Measurements from ENCODE around the gene OSBPL8.
A peak's percentile ranks its signal among the peaks of the same experiment; 100 is the strongest.

OSBPL8 gene

DNA sequence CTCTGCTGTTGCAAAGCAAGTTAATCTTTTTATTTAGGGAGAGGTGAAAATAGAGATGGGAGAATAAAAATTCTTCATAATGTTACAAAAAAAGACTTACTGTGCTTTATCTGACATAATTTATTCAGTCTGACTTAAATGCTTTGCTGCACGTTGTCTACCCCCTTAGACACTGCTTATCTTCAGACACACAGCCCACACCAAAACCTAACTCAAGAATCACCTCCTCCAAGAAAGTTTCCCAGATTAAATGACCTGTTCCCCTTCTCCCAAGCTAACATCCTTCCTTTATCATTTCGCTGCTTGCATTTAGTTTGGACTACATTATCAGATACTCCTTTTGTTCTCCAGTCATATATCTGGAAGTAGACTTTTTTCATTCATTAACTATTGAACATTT is 3.8 kb downstream of the OSBPL8 start:
- DNase-seq, result peak; percentile 21

DNA sequence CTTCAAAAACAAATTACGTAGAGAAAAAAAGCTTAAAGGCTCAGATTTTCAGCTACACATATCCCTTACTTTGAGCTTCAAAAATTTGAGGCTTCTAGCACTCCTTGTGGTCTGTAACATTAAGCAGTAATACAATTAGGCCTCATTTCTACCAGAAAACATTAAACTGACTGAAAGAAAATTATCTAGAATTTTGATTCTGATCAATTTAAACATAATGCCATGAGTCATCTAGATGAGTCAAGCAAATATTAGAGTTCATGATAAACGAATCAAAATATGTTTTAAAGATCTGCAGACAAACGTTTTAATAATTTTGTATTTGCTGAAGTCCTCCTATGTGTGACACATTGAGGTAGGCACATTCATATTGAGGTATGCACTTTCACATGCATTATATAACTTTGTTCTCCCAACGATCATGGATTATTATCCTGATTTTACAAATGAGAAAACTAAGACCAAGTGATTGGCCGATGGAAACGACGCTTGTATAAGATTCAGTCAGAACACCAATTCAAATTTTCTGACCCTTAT is 4.3 kb downstream of the OSBPL8 start:
- no peak for DNase-seq

DNA sequence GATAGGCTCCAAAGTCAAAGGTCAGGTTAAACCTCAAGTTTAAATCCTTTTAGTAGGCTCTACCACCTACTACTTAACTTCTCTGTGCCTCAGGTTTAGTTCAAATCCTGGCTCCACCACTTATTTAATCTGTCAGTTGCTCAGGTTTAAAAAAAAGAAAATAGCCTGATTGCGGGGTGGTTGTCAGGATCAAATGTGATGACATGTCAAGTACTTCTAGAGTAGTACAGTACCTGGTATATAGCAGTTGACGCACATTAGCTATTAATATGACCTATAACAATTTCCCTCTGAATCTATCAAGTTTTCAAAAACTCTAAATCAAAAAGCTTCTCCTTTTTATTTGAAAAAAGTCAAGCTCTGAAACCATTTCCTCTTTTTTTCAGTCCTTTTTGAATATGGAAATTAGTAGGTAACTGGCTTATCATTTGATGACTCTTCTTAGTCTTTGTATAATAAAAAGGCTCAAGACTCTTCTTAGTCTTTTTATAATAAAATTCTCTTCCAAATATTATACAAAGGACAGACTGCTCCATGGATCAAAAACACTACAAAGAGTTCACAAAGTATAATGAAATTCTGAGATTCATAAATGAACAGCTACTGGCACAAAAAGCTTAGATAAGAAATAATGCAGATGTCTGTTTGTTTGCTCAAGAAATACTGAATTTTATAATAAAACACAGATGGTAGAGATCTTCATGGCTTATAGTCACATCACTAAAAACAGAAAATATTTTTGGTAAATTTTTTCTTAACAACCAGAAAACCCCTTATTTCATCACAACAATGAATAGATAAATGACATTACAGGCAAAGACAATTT is 5.0 kb downstream of the OSBPL8 start:
- DNase-seq, result peak; percentile 63

DNA sequence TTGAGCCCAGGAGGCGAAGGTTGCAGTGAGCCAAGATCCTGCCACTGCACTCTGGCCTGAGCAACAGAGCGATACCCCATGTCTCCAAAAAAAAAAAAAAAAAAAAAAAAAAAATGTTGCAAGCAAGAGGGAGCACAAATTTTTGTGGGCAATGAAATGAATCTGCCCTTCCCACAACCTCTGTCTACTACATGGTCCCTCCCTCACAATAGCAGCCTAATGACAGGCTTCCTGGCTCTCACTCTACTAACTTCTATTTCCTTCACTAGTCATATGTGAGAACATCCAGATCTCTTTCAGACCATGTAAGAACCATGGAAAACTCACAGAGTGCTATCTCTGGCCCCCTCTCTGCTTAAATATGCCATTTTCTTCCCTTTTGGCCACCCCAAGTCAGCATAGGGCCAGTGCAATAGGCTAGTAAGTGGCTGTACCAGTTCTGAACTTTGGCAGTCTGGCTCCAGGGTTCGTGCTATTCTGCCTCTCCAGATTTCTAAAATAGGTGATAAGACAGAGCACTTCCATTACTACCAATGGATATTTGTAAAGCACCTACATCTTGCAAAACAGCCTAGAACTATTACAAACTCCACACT is 7.1 kb downstream of the OSBPL8 start:
- no peak for DNase-seq

DNA sequence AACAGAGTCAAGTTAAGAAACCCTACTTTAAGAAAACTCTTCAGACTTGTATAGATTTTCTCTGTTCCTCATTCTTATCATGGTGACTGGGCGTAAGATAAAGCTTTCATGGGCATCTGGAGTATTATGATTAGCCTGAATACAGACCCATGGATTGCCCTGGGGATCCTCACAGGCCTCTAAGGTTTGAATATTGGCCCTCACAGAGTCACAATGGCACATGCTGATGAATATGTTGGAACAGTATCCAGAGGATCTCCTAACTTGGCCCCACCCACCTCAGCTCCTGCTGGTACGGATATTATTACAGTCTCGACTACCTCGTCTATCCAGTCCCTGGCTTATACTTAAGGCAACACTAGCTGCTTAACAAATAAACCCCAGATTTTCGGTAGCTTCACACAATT is 8.1 kb downstream of the OSBPL8 start:
- peak; percentile 96 for DNase-seq

DNA sequence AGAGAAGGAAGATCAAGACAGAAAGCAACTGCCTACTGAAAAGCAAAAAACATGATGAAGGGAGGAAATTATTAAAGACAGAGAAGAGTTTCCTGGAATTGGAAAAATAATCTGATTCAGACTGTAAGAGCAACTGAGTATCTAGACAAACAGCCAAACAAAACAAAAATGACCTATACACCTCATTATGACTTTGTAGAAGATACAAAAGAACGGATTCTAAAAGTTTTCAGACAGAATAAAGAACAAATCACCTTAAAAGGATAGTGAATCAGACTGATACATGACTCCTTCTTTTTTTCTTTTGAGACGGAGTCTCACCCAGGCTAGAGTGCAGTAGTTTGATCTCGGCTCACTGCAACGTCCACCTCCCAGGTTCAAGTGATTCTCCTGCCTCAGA is 10.4 kb downstream of the OSBPL8 start:
- DNase-seq, result no peak

DNA sequence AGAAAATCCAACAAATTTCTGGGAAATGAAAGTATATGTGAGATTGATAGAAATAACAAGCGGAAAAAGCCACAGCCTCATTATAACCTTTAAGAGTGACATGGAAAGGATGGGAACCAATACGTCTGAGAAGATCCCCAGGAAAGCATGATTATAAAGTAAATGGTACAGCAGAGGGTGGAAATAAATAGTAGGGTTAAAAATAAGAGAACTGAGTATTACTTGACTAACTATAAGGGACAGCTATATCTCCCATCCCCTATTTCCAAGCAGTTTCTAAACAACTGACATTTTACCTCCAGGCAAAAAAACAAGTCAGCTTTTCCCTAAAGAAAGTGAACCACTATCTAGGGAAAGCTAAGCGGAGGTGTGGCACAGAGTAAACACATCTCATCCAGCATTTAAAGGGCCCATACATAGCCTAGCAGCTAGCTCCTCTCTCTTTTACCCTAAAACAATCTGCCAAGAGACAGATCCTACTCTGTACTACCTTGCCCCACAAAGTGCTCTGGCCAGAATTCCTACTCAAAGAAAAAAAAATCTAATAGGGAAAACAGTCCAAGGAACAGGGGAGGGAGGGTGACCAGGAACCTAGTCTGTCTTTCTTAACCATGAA is 11.2 kb downstream of the OSBPL8 start:
- peak; percentile 35 for DNase-seq

DNA sequence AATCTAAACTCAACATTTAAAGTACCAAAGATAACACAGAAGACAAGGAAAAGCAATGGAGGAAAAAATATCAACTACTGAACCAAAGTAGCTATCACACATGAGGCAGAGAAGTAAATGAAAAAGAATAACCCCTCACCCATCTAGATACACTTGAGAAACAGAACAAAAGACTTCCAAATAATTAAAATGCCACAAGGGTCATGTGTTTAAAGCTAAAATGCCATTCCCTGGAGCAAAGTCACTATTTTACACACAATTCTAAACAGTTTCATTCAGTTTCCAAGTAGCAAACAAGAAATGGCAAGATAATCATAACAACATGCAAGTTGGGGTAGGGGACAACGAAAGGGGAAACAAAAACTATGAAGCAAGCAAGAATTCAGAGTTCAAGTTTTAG is 12.0 kb downstream of the OSBPL8 start:
- no peak for DNase-seq

DNA sequence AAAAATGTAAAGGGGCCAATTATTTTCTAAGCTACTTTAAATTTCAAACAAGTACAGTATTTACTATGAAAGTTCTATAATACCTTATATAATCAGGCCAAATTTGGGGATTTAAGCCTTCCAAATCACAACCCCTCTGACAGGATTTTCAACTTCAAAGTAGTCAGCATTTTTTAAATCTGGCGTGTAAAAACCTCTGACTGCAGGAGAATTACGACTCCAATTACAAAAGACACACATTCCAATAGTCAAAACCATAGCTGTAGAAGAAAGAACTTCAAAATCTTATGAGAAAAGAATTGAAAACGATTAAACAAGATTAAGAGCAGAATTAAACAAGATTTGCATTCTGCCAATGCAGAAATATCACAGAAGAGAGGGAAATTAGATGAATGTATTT is 12.7 kb downstream of the OSBPL8 start:
- DNase-seq, result no peak

DNA sequence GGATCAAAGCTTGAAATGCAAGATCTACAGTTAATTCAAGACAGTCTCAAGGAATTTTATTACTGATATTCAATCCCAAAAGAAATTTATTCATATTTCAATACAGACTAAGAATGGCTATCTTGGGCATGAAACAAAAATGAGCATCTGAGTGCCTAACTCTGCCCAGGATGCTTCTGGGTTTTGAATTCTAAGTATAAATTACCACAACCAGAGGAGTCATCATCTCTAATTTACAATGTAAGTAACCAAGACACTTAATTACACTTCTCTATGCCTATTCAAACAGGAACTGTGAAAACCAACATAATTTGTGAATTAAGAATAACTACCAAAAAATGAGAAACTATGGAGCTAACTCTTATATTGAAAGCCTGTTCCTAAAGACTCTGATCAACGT is 14.1 kb downstream of the OSBPL8 start:
- no peak for DNase-seq

DNA sequence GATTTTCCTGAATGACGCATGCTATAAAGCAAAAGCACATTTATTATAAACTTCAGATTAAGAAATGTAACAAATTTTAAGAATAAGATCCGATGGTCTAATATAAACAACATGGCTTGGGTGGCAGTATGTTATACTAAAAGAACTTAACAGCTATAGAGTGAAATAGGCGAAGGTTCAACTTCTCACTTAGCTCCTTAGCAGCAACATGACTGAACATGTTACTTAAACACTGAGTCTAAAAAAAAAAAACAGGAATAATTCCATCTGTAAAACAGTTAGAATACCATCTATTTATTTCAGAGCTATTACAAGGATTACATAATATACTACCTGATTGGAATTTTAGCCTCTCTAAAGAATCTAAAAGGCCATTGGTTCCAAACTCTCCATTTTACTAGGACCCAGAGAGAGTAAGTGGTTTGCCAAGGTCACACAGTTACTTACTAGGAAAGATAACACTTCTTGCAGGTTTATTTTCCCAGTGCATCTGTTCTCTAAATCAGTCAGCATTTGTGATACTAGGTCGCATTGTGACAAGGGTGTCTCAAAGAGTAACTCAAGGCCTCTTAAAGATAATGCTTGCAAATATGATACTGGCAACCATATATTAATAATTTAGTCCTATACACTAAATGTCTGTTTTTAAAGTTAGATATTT is 14.8 kb downstream of the OSBPL8 start:
- peak; percentile 46 for DNase-seq

DNA sequence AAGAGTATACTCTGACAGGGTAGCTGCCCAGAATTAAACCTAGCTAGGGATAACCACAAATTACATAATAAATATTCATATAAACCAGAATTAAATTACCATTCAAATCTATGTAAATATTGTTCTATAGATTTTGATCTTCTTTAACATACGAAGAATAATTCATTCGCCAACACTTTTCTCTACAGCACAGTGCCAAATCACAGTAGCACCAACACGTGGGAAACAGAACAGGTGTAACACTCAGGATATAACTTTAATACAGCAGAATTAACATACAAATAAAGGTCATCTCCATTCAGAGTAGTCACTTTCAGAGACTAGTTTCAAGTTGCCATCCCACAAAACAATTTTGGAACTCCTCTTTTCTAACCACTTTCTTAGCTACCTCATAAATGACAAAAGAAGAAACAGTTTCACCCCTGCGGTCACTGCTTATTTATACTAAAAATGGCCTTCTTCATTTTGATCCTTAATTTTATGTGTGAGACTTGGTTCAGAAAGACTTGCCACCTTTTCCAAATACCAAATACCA is 15.7 kb downstream of the OSBPL8 start:
- no peak for DNase-seq

DNA sequence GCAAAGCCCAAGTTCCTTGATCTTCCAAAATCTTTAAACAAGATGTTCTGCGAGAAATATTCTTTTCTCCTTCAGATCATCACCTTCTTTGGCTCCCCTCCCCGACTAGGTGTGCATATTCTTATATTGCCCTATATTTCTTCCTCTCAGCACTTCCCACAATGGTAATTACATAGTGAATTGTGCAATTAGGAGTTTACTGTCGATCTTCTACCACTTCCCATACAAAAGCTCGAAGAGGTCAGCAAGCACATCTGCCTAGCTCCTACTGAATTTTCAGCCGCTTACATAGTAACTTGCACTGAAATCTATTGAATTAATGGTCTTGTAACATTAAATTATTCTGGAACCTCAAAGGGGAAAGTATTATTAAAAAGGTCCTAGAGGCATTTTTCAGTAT is 16.7 kb downstream of the OSBPL8 start:
- peak; percentile 55 for DNase-seq

DNA sequence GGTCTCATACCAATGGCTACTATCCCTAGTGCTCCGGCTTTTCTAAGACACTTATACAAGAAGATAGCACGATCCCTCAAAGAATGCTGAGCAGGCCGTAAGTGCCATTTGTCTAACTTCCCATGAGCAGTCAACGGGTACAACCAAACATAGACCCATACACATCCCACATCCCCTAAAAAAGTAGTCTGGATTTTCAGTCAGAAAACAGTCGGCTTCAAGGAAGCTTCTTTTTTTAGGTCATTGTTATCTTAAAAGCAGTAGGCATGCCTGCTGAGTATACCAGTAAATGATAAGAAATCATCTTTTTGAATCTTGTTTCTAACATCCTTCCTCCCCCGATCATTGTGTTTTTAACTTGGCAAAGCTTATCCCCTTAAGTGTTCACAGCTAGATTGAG is 19.8 kb downstream of the OSBPL8 start:
- peak; percentile 51 for DNase-seq

DNA sequence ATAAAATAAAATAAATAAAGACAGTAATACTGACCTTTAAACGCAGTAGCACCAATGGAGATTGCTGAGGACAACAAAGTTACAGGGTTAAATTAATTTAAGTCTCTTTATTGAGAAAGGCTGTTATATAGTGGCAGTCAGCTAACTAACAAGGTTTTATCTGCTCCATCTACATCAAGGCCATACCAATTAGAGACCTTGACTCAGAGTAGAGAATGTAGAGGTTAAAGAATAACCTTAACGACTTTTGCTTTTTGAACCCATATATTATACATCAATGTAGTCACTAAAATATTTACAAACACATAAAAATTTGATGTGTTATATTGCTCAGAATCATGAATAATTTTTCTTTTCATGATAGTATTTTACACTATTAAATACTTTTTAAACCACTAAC is 21.6 kb downstream of the OSBPL8 start:
- no peak for DNase-seq

DNA sequence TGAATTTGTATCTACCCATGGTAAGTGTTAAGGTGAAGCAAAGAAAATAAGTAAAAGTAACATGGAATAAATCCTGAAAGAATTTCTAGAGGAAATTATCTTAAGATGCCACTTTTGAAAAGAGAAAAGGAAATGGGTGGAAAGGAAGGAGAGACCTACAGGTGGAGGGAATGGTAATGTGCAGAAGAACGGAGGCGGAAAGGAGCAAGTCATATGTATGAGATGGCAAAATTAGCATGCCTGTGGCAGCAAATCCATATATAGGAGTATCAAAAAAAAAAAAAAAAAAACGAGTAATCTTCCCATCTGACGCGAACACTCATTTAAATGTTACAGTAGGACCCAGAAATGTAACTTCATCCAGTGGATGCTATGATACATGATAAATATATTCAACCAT is 23.0 kb downstream of the OSBPL8 start:
- no peak for DNase-seq

DNA sequence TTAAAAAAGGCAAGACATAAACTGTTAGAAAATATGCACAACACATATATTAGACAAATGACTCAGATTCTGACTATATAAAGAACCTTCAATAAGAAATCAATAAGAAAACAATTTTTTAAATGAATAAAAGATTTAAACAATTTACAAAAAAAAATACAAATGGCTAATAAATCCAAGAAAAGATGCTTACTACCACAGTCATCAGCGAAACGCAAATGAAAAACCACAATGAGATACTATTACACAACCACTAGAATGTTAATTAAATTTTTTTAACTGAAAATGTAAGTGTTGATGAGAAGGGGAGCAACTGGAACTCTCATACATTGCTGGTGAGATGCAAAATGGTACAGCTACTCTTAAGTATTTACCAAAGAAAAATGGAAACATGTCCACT is 24.4 kb downstream of the OSBPL8 start:
- DNase-seq, result no peak

DNA sequence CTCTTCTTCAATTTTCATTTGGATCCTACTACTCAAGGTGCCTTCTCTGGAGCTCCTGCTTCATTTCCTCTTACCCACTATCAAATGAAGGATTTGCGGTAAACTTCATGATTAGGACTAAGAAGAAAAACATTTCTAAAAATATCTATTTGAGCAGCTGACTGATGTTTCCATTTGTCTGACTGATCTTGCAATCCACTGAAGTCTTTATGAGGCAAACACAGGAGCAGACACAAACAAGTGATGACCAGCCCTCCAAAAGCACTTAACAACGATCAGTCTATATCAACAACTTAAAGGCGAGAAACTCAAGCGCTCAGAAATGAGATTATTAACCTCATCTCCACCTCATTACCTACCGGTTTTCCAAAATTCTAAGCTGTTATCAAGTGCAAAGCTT is 26.2 kb downstream of the OSBPL8 start:
- DNase-seq, result peak; percentile 50

DNA sequence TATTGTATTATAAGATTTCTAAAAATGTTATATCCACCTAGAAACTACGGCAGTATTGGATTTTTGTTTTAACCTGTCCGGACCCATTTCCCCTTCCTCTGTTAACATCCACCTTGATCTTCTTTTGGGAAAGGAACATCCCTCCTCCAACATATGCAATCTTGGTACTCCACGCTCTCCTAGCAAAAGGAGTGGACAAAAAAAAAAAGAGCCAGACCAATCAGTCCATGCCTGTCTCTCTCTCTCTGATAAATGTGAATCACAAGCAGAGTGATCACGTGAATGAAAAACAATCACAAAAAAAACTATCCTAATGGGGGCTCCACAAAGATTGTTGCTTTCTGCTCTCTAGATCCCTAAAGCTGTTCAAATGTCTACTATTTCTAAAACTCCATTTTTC is 27.1 kb downstream of the OSBPL8 start:
- DNase-seq, result no peak

DNA sequence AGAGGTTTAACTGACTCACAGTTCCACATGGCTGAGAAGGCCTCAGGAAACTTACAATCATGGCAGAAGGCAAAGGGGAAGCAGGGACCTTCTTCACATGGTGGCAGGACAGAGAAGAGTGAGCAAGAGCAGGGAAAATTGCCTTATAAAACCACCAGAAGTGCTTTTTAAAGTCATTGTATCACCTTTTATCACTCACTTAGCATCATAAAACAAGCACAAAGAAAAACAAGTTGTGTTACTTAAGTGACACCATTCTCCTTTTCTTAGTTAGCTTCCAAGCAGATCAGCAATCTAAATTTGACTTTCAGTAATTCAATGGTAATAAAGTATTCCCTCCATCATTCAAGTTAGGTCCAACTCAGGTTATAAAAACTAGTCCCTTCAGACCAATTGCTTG is 28.5 kb downstream of the OSBPL8 start:
- DNase-seq, result peak; percentile 49

DNA sequence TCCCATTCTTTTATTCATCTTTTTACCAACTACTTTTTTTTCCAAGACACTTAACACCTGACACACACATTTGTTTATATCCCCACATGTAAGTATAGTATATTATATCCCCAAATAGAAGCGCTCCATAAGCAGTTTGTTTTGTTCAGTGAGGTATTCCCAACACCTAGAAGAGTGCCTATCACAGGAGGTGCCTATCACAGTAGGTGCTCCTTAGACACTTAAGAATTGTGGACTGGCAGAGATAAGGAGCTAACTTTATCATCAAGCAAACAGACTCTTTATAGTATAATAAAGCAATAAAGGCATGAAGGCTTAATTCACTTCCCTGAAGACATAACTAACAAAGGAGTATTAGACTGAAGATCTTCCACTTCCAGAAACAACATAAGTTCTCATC is 29.1 kb downstream of the OSBPL8 start:
- peak; percentile 49 for DNase-seq

DNA sequence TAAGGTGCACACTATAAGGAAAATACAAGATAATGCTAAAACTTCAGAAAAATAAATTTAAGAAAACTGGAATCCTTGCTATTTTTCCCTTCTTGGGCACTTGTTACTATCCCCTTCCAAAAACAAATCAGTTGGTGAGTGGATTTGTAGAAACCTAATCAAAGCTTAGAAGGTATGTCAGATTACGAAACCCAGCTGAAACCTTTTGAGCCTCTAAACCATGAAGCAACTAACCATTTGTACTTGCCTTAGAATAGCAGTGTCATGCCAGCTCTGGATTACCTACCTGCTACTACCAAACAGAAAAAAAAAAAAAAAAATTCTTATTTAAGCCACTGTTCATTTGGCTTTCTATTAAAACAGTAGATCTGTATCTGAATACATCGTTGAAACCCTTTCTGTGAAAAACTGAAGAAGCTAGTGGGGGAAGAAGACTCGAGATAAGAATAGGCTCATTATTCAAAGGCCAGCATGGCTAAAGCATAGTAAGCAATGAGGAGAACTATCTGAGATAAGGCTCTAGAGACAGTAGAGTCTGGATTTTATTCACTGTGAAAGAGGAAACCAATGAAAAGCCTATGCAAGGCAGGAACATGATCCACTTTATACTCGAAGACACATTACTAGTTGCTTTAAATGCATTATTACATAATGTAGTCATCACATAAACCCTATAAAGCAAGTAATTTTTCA is 30.2 kb downstream of the OSBPL8 start:
- DNase-seq, result peak; percentile 80

DNA sequence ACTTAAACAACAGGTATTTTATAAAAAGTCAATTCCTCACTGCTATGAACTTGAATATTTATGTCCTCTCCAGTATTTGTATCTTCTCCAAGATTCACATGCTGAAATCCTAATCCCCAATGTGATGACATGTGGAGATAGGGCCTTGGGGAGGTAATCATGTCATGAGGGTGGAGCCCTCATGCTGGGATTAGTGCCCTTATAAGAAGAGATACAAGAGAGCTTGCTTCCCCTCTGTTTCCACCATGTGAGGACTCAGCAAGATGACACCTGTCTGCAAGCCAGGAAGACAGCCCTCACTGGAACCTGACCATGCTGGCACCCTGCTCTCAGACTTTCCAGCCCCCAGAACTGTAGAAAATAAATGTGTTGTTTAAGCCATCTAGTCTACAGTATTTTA is 36.2 kb downstream of the OSBPL8 start:
- DNase-seq, result no peak
